GM15510 (cell line): ENCODE measurements around the gene CDH4.

Experiments used
- POLR2A ChIP-seq: IDR thresholded peaks from 3 replicates; pipeline ENCODE4 v1.6.1; 2011; ENCODE audit warnings: borderline replicate concordance; ENCODE audit not compliant: insufficient read length; ENCODE audit errors: extremely low read depth

CDH4 gene

DNA sequence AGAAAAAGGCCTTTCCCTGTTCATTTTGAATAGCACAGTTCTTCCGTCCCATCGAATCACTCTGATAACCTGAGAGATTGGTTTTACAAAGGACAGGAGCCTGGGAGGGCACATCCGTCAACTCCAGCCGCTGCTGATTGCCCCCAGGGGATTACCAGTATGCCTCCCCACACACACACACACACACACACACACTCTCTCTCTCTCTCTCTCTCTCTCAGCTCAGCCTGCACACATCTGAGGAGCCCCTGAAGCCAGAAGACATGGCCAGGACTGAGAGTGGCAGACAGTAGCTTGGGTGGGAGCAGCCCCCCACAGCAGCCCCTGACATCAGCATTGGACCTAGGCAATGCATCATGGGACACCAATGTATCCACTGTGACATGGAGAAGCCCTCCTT is 13.2 kb upstream of the CDH4 start:
- no peak for TF ChIP-seq POLR2A

DNA sequence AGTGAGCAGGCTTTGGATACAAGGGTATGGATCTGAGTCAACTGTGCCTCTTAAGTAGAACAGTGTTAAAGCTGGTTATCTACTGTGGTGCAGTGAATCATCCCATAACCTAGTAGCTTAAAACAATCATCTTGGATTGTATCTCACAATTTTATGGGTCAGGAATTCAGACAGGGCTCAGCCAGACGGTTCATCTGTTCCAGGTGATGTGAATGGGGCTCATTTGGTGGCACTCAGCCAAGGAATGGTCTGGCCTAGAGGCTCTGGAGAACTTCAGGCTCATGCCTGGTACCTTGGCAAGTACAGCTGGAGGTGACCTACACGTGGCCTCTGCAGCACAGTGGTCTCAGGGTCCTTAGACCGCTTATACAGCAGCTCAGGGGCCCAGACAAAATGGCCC is 11.2 kb upstream of the CDH4 start:
- no peak for TF ChIP-seq POLR2A

DNA sequence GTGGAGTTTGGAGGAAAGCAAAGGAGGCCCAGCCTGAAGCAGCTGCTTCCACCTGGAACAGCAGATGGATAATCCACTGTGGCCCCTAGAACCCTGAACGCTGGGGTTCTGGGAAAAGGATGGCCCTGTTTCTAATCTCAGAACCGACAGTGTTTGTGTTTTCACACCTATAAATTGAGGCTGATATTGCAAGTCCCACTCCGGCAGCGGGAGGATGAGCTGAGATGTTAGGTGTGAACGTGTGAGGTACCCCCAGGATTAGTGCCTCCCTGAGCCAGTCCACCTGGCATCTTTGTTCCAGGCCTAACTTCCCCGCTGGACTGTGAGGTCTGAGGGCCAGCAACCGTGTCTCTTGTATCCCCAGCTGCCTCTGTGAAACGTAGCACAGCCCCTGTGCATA is 7.8 kb upstream of the CDH4 start:
- no peak for TF ChIP-seq POLR2A

DNA sequence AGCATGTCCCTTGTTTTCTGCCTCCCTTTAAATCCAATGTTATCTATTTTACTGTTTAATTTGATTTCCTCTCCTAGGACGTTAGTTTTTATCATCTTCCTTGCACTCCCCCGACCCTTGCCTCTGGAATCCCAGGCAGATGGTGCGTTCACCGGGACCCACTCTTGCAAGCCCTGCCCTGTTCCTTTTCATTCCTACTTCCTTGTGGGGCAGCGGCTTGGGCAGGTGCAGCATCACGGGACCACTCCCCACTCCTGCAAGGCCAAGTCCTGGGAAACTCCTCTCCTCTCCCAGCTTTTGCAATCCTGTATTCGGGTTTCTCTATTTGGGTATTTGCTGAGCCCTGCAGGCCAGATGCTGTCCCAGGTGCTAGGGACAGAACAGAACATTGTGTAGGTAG is 5.8 kb upstream of the CDH4 start:
- no peak for TF ChIP-seq POLR2A

DNA sequence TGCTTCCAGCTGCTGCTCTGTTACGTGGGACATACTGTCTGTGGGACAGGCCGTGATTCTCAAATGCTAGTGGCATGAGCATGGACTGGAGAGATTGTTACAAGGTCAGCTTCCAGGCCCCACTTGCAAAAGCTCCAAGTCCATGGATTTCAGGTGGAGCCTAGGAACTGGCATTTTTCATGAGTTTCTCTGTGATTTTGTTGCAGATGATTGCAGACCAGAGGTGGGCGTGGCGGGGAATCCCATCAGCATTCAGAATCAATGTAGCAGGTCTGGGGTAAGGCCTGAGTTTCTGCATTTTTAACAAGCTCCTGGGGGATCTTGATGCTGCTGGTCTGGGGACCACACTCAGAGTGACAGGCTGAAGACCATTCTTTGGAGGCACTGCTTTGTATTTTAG is 2.4 kb upstream of the CDH4 start:
- no peak for TF ChIP-seq POLR2A

DNA sequence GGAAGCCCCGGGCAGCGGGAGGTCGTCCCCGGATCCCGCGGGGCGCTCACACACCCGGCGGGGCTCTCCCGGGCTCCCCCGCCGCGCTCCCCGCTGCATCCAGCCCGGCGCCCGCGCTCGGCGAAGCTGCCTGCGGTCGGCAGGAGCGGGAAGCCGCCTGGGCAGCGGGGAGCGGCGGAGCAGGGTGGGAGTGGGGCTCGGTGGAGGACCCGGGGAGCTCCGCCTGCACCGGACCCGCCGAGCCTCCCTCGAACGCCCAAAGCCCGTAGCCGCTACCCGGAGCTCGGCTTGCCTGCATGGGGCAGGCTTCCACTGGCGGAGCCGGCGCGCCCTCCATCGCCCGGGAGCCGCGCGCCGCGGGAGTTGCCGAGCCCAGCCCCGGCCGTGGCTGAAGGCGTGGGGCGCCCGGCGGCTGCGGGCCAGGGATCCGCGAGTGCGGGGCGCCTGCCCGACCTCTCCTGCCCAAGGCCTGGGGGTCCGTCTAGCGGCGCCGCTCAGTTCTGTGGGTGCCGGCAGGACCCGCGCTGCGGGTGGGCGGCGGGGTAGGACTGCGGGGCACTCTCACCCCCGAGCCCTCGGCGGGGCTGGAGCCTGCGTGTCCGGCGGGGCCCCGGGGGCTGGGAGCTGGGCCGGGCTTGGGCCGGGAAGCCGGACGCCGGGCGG is 671 bp downstream of the CDH4 start:
- no peak for TF ChIP-seq POLR2A

DNA sequence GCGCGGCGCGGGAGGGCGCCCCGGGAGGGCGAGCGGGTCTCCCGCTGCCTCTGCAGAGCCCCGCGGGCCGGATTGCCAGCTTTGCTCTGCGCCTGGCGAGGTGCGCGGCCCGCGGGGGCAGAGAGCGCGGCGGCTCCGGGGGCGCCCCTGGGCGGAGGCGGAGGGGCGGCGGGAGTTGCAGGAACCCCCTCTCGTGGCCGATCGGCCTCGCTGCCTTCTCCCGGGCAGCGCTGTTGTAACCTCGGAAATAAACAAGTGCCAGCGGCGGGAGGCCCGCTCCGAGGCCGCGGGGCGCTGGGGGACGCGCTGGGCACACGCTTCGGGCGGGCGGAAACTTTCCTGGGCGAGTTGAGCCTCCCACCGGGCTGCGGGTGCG is 1.2 kb downstream of the CDH4 start:
- no peak for TF ChIP-seq POLR2A

DNA sequence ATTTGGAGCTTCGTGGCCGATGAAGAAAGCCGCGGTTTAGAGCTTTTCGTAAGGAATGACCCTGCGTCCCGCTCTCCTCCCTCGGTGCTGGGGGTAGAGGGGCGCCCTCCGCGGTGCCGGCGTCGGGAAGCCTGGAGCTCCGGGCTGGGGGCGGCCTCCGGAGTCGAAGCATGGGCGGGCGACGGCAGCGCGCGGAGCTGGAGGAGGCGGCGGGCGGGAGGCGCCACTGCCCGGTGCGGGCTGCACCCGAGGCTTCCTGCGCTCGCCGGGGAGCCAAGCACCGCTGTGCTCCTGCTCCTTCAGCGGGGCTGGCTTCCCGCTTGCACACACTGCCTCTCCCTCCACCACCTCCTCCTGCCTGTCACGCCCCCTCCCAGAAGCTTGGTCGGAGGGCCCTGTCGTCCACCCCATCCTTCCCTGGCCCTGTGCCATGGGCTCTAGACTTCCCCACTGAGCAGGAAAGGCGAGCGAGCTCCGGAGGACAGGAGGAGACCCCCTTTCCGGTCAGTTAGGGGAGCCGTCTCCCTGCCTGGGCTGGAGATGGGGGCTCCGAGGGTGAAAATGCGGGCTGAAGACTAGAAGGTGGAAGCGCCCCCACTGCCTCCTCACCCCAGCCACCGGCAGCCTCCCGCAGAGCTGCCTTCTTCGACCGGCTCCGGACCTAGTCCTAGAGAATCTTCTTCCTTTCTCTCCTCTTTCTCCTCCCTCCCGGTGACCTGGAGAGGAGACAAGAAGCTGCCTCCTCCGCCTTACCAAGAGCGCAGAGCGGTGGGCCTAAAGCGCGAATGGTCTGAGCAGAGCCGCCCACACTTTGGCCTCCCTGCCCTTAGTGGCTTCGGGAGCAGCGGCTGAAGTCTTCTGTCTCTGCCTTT is 1.8 kb downstream of the CDH4 start:
- TF ChIP-seq POLR2A, result no peak

DNA sequence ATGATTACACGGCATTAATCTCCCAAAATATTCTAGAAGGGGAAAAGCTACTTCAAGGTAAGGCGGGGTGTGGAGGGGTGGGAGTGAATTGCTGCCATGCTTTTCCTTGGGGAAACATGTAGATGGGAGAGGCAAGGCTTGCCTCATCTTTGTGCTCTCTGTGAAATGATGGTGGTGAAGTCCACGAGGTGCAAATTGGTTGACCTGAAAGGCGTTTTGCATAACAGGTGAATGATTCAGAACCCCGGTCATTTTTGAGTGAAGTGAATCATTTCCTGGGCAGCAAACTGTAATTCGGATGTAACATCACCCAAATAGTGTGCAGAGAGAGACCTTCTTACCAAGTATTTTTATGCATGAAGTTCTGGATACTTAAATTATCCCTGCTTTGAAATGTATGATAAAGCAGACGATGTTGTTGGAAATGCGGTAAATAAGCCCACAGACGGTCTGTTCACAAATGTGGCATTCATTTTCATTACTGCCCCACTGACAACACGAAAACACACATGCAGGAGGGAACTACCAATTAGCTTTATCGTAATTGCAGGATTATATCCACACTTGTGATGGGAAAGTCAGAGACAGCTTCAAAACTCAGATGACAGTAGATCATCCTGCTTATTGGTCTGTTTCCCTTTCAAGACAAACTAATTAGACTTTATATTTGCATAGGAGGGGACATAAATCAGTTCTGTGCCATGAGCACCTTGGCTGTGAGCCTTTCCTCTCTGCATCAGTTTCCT is 3.0 kb downstream of the CDH4 start:
- TF ChIP-seq POLR2A, result no peak

DNA sequence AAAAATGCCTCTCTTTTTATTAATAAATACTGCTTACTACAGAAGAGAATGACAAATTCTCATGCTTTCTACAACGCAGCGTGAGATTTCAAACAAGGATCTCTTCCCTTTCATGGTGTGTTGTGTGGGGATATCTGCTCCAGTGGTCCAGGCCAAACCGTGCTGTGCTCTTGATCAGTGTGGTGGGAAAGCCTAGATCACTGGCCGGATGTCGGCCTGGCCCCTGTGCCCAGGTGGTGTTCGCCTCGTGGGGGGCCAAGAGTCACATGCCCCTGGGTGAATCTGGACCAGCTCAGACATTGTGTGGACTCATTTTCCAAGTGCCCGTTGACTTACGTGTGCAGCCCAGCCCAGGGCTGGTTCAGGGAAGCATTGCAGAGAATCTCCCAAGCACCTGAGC is 4.3 kb downstream of the CDH4 start:
- no peak for TF ChIP-seq POLR2A

DNA sequence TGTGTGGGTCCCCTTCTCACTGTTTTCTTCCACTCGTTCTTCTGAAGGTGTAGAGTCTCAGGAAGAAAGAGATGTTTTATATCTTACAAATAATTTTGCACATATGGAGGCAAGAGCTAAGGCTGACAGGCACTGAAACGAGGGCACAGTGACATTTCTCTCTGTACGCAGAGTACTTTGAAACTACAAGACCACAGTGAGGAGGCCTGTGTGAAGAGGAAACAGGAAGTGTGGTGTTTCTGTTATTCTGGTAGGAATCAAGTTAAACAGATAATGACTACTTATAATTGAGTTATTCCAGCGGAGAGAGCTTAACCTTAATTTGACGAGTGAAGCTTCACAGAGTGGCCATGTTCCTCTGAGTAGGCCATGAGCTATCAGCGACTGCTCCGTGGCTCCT is 4.8 kb downstream of the CDH4 start:
- no peak for TF ChIP-seq POLR2A

DNA sequence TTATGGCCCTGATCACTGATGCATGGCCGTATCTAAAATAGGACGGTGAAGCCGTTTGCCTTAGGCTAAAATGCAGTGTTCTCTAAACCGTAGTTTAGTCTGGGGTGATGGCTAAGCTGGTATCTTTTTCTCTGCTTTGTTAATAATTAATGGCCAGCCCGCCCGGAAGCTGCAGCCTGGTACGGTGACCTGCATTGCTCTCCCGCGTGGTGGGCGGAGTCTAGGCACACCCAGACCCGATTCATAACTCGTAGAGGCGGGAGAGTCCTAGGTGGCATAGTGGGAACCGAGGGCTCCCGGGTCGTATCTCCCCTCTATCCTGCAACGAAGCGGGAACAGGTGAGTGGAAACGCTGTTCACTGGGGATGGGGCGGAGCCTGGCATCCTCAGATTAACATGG is 5.5 kb downstream of the CDH4 start:
- TF ChIP-seq POLR2A, result no peak

DNA sequence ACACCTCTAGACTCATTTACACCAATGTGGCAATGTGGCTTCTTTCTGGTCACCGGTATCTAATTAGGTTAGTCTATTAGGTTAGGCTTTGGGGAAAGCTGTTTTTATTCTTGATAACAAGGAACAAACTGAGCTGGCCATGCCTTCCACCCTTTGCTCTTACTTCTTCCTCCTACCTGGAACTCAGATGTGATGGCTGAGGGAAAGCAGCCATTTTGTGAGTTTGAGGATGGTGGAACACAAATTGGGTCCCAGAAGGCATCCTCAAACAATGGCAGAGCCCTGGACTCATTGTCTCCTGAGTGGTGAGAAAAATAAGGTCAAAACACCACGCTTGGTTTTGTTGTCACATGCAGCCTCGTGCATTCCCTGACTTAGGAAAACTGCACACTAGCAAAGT is 7.7 kb downstream of the CDH4 start:
- TF ChIP-seq POLR2A, result no peak

DNA sequence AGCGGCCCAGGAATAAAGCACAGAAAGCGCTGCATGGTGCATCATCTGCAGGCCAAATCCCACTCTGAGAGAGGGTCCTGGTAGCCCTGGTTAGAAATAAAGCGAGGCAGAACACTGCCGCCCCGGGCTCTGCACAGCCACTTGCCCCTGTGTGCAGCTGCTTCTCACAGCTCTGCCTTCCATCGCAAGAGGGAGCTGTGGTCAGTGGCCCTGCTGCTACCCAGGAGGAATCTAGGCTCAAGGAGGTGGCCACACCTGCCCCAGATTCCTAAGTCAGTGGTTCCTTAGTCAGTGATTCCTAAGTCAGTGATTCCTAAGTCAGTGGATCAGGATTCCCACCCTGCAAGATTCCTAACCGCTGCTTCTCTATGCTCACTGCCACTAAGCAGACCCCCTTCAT is 8.8 kb downstream of the CDH4 start:
- no peak for TF ChIP-seq POLR2A

DNA sequence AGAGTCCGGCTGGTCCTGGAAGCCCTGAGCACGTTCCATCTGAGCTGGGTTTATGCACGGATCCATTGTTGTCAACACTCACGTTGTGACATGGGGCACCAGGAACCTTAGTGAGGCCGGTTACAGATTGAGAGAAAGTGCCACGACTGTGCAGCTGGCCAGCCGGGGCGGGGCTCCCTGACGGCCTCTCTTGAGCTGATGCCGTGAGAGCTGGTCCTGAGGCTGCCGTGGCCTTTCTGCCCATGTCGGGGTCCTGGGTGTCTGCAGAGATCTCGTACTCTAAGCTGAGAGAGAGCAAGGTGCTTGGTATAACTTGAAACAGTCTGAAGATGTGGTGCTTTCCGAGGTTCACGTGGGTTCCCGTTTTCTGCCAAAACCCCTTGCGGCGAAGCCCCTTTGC is 10.0 kb downstream of the CDH4 start:
- TF ChIP-seq POLR2A, result no peak

DNA sequence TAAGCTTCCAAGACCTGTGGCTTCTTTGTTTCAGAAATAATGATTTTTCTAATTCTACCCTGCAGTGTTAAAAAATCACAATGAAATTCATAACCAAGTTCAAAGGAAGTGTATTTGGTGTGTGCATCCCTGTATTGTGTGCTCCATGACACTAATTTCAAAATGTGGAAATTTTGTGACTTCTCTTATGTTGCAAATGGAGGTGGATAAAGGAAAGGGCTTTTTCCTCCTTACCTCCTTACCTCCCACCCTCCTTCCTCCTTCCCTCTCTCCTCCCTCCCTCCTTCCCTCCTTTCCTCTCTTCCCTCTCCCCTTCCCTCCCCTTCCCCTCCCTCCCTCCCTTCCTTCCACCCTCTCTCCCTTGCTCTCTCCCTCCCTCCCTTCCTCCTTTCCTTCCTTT is 10.5 kb downstream of the CDH4 start:
- TF ChIP-seq POLR2A, result no peak

DNA sequence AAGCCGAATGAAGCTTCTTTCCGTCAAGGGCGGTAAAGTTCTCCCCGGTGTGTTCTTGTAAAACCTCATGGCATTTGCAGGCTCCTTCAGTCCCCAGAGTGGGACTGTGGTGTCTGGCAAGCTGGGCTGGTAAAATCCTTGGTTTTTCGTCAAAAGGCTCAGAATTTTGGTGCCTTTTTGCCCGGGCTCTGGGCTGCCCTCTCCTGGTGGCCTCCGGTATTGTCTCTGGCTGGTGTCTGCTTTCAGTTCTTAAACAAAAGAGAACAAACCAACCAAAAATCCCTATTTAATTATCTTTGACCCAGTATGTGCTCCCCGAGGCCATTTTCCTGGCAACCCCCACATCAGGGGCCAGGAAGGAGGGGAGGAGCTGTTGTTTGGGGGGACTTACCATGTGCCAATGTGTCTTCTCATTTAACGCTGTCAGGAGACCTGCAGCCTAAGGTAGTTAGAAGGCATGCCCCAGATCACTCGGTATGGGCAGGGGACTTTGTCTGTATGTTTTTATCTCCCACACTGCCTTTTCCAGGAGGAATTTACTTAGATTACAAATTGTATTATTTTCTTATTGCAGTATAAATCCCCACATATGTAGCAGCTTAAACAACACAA is 11.1 kb downstream of the CDH4 start:
- TF ChIP-seq POLR2A, result no peak
